H9 (cell line): ENCODE results near the gene NR2F1-AS1. TPM values are rescaled to one million over a fixed set of nuclear protein-coding genes. Genes with fewer than 3 reads are reported as not detected.

ENCODE experiments used
- DNase-seq: peaks from one replicate; pipeline ENCODE4 v3.0.0-alpha.2; 2017
- H2AFZ ChIP-seq: one replicate; pipeline ENCODE4 v1.6.1; 2013; ENCODE audit warnings: mild to moderate bottlenecking, low read length, control low read depth, moderate library complexity
- H2AK5ac ChIP-seq: 2 replicates; pipeline ENCODE4 v1.6.1; 2013; ENCODE audit warnings: low read length, control low read depth, mixed read lengths; ENCODE audit not compliant: insufficient read length
- H2BK120ac ChIP-seq: one replicate; pipeline ENCODE4 v1.6.1; 2013; ENCODE audit warnings: low read depth, mild to moderate bottlenecking, low read length, control low read depth, inconsistent platforms; ENCODE audit not compliant: poor library complexity, severe bottlenecking
- H2BK12ac ChIP-seq: 2 replicates; pipeline ENCODE4 v1.6.1; 2013; ENCODE audit warnings: low read length, control low read depth, mixed read lengths, low read depth; ENCODE audit not compliant: insufficient read length
- H2BK15ac ChIP-seq: 2 replicates; pipeline ENCODE4 v1.6.1; 2013; ENCODE audit warnings: low read depth, low read length, control low read depth
- H2BK20ac ChIP-seq: one replicate; pipeline ENCODE4 v1.6.1; 2013; ENCODE audit warnings: low read depth, mild to moderate bottlenecking, low read length, control low read depth, inconsistent platforms; ENCODE audit not compliant: poor library complexity, severe bottlenecking
- H2BK5ac ChIP-seq: 2 replicates; pipeline ENCODE4 v1.6.1; 2013; ENCODE audit warnings: low read length, control low read depth, mixed read lengths; ENCODE audit not compliant: insufficient read length
- H3K14ac ChIP-seq: 2 replicates; pipeline ENCODE4 v1.6.1; 2013; ENCODE audit warnings: low read length, control low read depth; ENCODE audit not compliant: insufficient read depth
- H3K18ac ChIP-seq: 2 replicates; pipeline ENCODE4 v1.6.1; 2013; ENCODE audit warnings: low read depth, mild to moderate bottlenecking, mixed read lengths, low read length, control low read depth; ENCODE audit not compliant: insufficient read length
- H3K23ac ChIP-seq: 2 replicates; pipeline ENCODE4 v1.6.1; 2013; ENCODE audit warnings: low read length, control low read depth, mixed read lengths, low read depth; ENCODE audit not compliant: insufficient read length
- H3K23me2 ChIP-seq: 2 replicates; pipeline ENCODE4 v1.6.1; 2013; ENCODE audit warnings: low read depth, mild to moderate bottlenecking, mixed read lengths, low read length, control low read depth; ENCODE audit not compliant: insufficient read length, poor library complexity, severe bottlenecking
- H3K27ac ChIP-seq: 2 replicates; pipeline ENCODE4 v1.5.1; 2013; ENCODE audit warnings: low read length, control low read depth, mixed read lengths, low read depth; ENCODE audit not compliant: insufficient read length
- H3K27me3 ChIP-seq: 2 replicates; pipeline ENCODE4 v1.6.1; 2013; ENCODE audit warnings: low read length, control low read depth, inconsistent platforms; ENCODE audit not compliant: insufficient read depth
- H3K4ac ChIP-seq: 2 replicates; pipeline ENCODE4 v1.6.1; 2013; ENCODE audit warnings: low read depth, mild to moderate bottlenecking, control low read depth, inconsistent platforms, low read length, moderate library complexity
- H3K4me1 ChIP-seq: 2 replicates; pipeline ENCODE4 v1.6.1; 2013; ENCODE audit warnings: low read length, control low read depth, inconsistent platforms; ENCODE audit not compliant: insufficient read depth
- H3K4me2 ChIP-seq: 2 replicates; pipeline ENCODE4 v1.6.1; 2013; ENCODE audit warnings: low read length, control low read depth, mixed read lengths; ENCODE audit not compliant: insufficient read length, insufficient read depth
- H3K56ac ChIP-seq: 2 replicates; pipeline ENCODE4 v1.6.1; 2013; ENCODE audit warnings: low read depth, mild to moderate bottlenecking, mixed read lengths, low read length, control low read depth; ENCODE audit not compliant: insufficient read length
- H3K79me1 ChIP-seq: 2 replicates; pipeline ENCODE4 v1.6.1; 2013; ENCODE audit warnings: low read depth, mild to moderate bottlenecking, moderate library complexity, low read length, control low read depth, inconsistent platforms; ENCODE audit not compliant: insufficient read depth, poor library complexity, severe bottlenecking
- H3K79me2 ChIP-seq: 2 replicates; pipeline ENCODE4 v1.6.1; 2013; ENCODE audit warnings: low read length, control low read depth, inconsistent platforms; ENCODE audit not compliant: insufficient read depth
- H3K9ac ChIP-seq: 2 replicates; pipeline ENCODE4 v1.6.1; 2013; ENCODE audit warnings: low read length, control low read depth, mixed read lengths; ENCODE audit not compliant: insufficient read length; ENCODE audit errors: extremely low read depth
- H3K9me3 ChIP-seq: one replicate; pipeline ENCODE4 v1.6.1; 2013; ENCODE audit warnings: low read depth, low read length, inconsistent platforms; ENCODE audit not compliant: control insufficient read depth
- H3T11ph ChIP-seq: one replicate; pipeline ENCODE4 v1.6.1; 2013; ENCODE audit warnings: mild to moderate bottlenecking, low read length, control low read depth, inconsistent platforms
- H4K20me1 ChIP-seq: one replicate; pipeline ENCODE4 v1.6.1; 2013; ENCODE audit not compliant: control insufficient read depth, insufficient read length, insufficient read depth
- H4K5ac ChIP-seq: 2 replicates; pipeline ENCODE4 v1.6.1; 2013; ENCODE audit warnings: low read depth, mild to moderate bottlenecking, mixed read lengths, low read length, control low read depth; ENCODE audit not compliant: insufficient read length
- H4K8ac ChIP-seq: replicated peaks from 2 replicates; pipeline ENCODE4 v1.6.1; 2013; ENCODE audit warnings: low read length, control low read depth, mixed read lengths, low read depth; ENCODE audit not compliant: insufficient read length
- H4K91ac ChIP-seq: 2 replicates; pipeline ENCODE4 v1.6.1; 2013; ENCODE audit warnings: low read depth, mild to moderate bottlenecking, moderate library complexity, mixed read lengths, low read length, control low read depth; ENCODE audit not compliant: insufficient read length
- H3K27ac Mint-ChIP-seq, 3 experiments: 2 replicates in 2 of 3; 3 replicates in 1 of 3; pipeline ENCODE4 v1.8.0; 2020 to 2021; ENCODE audit warnings: mixed read lengths in 3 of 3, mild to moderate bottlenecking in 1 of 3, moderate library complexity in 1 of 3
- H3K27me3 Mint-ChIP-seq: 2 replicates; pipeline ENCODE4 v1.8.0; 2021; ENCODE audit warnings: low read depth, mild to moderate bottlenecking, moderate library complexity, mixed read lengths
- H3K36me3 Mint-ChIP-seq, 3 experiments: 2 replicates in 2 of 3; 3 replicates in 1 of 3; pipeline ENCODE4 v1.8.0; 2020 to 2021; ENCODE audit warnings: low read depth in 3 of 3, mixed read lengths in 3 of 3; ENCODE audit not compliant: insufficient read depth in 1 of 3
- H3K4me1 Mint-ChIP-seq, 2 experiments: 2 replicates each; pipeline ENCODE4 v1.8.0; 2020; ENCODE audit warnings: mixed read lengths in 2 of 2
- H3K4me3 Mint-ChIP-seq, 2 experiments: 2 replicates in 1 of 2; 3 replicates in 1 of 2; pipeline ENCODE4 v1.8.0; 2020 to 2021; ENCODE audit warnings: mild to moderate bottlenecking in 2 of 2, mixed read lengths in 2 of 2, moderate library complexity in 1 of 2
- H3K9me3 Mint-ChIP-seq, 2 experiments: 2 replicates in 1 of 2; 3 replicates in 1 of 2; pipeline ENCODE4 v1.8.0; 2020; ENCODE audit warnings: mild to moderate bottlenecking in 2 of 2, mixed read lengths in 2 of 2, moderate library complexity in 1 of 2
- CTCF ChIP-seq: fragments of 200-600 bp; sonication (generic); conservative IDR thresholded peaks from 3 replicates; pipeline ENCODE4 v1.8.0; 2021; ENCODE audit warnings: antibody characterized with exemption, mild to moderate bottlenecking
- WGBS: extraction: QIAGEN DNeasy Blood & Tissue Kit; methylation state at CpG from one replicate; pipeline ENCODE4 v1.1.7; 2013; ENCODE audit warnings: missing lambda C conversion rate, low lambda C conversion rate, mixed read lengths; ENCODE audit not compliant: insufficient read length; ENCODE audit errors: extremely low coverage; 5-methylcytosine and 5-hydroxymethylcytosine counted together
- total RNA-seq: library from RNA; stranded (reverse); gene quantifications from 2 replicates; pipeline ENCODE4 v1.2.1, GENCODE V29; 2021

The NR2F1-AS1 gene
- total RNA-seq, 1 experiment from 2014 or later: 1.9 TPM

GRCh38 chr5:93610581-93611272, 29.7 kb upstream of the NR2F1-AS1 start:
- Histone ChIP-seq H3K4me2 (peak overlapping the region; percentile 5), H2BK20ac (no peak overlapping the region), H2BK5ac (no peak overlapping the region), H3K9ac (no peak overlapping the region), H4K91ac (no peak overlapping the region), H4K5ac (no peak overlapping the region), H3K9me3 (no peaks in the 10 kb centered on the region), H2BK12ac (no peak overlapping the region), H3K79me2 (no peaks in the 10 kb centered on the region), H3K56ac (no peak overlapping the region), H3K23me2 (peaks cover 8% of the 10 kb centered on the region), H3K4me1 (peaks cover 3% of the 10 kb centered on the region; the same call in 1 of the 2 replicates), H2BK15ac (no peak overlapping the region), H4K8ac (no peak overlapping the region), H3T11ph (no peak overlapping the region), H3K79me1 (no peaks in the 10 kb centered on the region), H4K20me1 (no peaks in the 10 kb centered on the region), H3K27ac (no peak overlapping the region), H3K4ac (no peak overlapping the region), H2AK5ac (no peak overlapping the region), H2AFZ (no peak overlapping the region), H3K23ac (no peak overlapping the region), H3K18ac (no peak overlapping the region), H3K27me3 (peaks cover 77% of the 10 kb centered on the region), H3K14ac (no peak overlapping the region), H2BK120ac (no peak overlapping the region)
- Mint-ChIP-seq H3K36me3 (no peaks in the 10 kb centered on the region), H3K9me3 (peaks cover 0 to 13% of the 10 kb centered on the region in 2 experiments; a peak in 2 of 5 replicates), H3K4me3 (peak overlapping the region in 1 of 2 experiments; percentile 58; a peak in 3 of 5 replicates), H3K27ac (no peak overlapping the region), H3K4me1 (peaks cover 20 to 40% of the 10 kb centered on the region in 2 experiments), H3K27me3 (no peaks in the 10 kb centered on the region)
- no CpG with 5 or more reads among the region's 17 CpGs for WGBS
- no peak for TF ChIP-seq CTCF
- no peak for DNase-seq
